Endothelial cell of umbilical vein (primary cell): ENCODE data around the gene C17orf113. TPM values are rescaled to one million over a fixed set of nuclear protein-coding genes. Genes with fewer than 3 reads are reported as not detected.

ENCODE experiments used
- BruUV-seq: library from RNA; stranded (reverse); fragments of 400-500 nt; replicated peaks from 2 replicates; lab custom pipeline; 2021; lab: Mats Ljungman, UMichigan
- CTCF ChIA-PET: fragments of 300-600, 350-600 bp; sonication (Branson Sonifier 250); formaldehyde crosslinking; loops from one replicate; lab custom pipeline; 2021; ENCODE audit warnings: antibody characterized with exemption, inconsistent platforms; lab: Charles Lee
- POLR2A ChIA-PET: fragments of 300-600, 350-600 bp; sonication (Branson Sonifier 250); formaldehyde crosslinking; loops from one replicate; lab custom pipeline; 2021; ENCODE audit warnings: antibody characterized with exemption, inconsistent platforms; lab: Charles Lee
- DNase-seq: peaks from one replicate; pipeline ENCODE4 v3.0.0-alpha.2; 2011; ENCODE audit warnings: low read depth, low spot score
- FAIRE-seq: peaks from 2 replicates; lab custom pipeline; 2011; peaks lifted over from hg19 to GRCh38; lab: Jason Lieb, UNC
- H2AFZ ChIP-seq: 2 replicates; pipeline ENCODE4 v1.6.0; 2012; ENCODE audit warnings: low read depth, low read length, control low read depth, inconsistent platforms
- H3K27ac ChIP-seq: 2 replicates; pipeline ENCODE4 v1.5.1; 2011; ENCODE audit warnings: low read depth, mild to moderate bottlenecking, control low read depth, low read length, moderate library complexity; ENCODE audit not compliant: insufficient read depth
- H3K27me3 ChIP-seq, 2 experiments: 2 replicates each; pipeline versions ENCODE4 v1.6.0 to v1.6.1; 2011; ENCODE audit warnings: low read length in 2 of 2, mixed read lengths in 1 of 2; ENCODE audit not compliant: control insufficient read depth in 2 of 2, insufficient read depth in 2 of 2
- H3K36me3 ChIP-seq, 2 experiments: 2 replicates in 1 of 2; 3 replicates in 1 of 2; pipeline ENCODE4 v1.5.1; 2011; ENCODE audit warnings: low read length in 2 of 2, mild to moderate bottlenecking in 1 of 2, moderate library complexity in 1 of 2; ENCODE audit not compliant: control insufficient read depth in 2 of 2, insufficient read depth in 2 of 2; ENCODE audit errors: extremely low read depth in 1 of 2
- H3K4me1 ChIP-seq: 3 replicates; pipeline ENCODE4 v1.5.1; 2011; ENCODE audit warnings: mild to moderate bottlenecking, low read length; ENCODE audit not compliant: control insufficient read depth, insufficient read depth; ENCODE audit errors: extremely low read depth
- H3K4me2 ChIP-seq: 2 replicates; pipeline ENCODE4 v1.6.1; 2011; ENCODE audit warnings: low read length, control low read depth, mixed read lengths; ENCODE audit not compliant: insufficient read depth
- H3K4me3 ChIP-seq, 3 experiments: fragments of 200-600 bp in 1 of 3; sonication (generic), shearing (Covaris generic) in 1 of 3; replicated peaks in 1 of 3; 2 replicates each; pipeline ENCODE4 v1.5.1; 2011 to 2016; ENCODE audit warnings: control low read depth in 3 of 3, low read length in 3 of 3, mild to moderate bottlenecking in 2 of 3, inconsistent platforms in 1 of 3, low read depth in 1 of 3, moderate library complexity in 1 of 3; ENCODE audit not compliant: insufficient read depth in 1 of 3
- H3K79me2 ChIP-seq: 2 replicates; pipeline ENCODE4 v1.6.0; 2012; ENCODE audit warnings: low read length, inconsistent platforms; ENCODE audit not compliant: control insufficient read depth, insufficient read depth
- H3K9ac ChIP-seq: replicated peaks from 2 replicates; pipeline ENCODE3; 2011; ENCODE audit warnings: low read length, control low read depth; ENCODE audit not compliant: insufficient read depth; ENCODE audit errors: extremely low read depth
- H3K9me1 ChIP-seq: replicated peaks from 3 replicates; pipeline ENCODE4 v1.6.0; 2011; ENCODE audit warnings: mild to moderate bottlenecking, low read length; ENCODE audit not compliant: control insufficient read depth, insufficient read depth; ENCODE audit errors: extremely low read depth
- H3K9me3 ChIP-seq: replicated peaks from 2 replicates; pipeline ENCODE4 v1.5.1; 2012; ENCODE audit warnings: low read length, inconsistent platforms; ENCODE audit not compliant: control insufficient read depth, insufficient read depth
- H4K20me1 ChIP-seq: replicated peaks from 2 replicates; pipeline ENCODE3; 2011; ENCODE audit warnings: mild to moderate bottlenecking, low read length; ENCODE audit not compliant: control insufficient read depth, insufficient read depth; ENCODE audit errors: extremely low read depth
- EZH2 ChIP-seq: IDR thresholded peaks from 2 replicates; pipeline ENCODE4 v1.6.1; 2012; ENCODE audit warnings: borderline replicate concordance, low read depth, mild to moderate bottlenecking, moderate library complexity, low read length, inconsistent platforms; ENCODE audit not compliant: severe bottlenecking
- FOS ChIP-seq: IDR thresholded peaks from 2 replicates; pipeline ENCODE4 v1.6.1; 2011; ENCODE audit warnings: mild to moderate bottlenecking, low read length, moderate library complexity, borderline replicate concordance; ENCODE audit not compliant: insufficient read depth
- GATA2 ChIP-seq: IDR thresholded peaks from 2 replicates; pipeline ENCODE4 v1.7.0; 2011; ENCODE audit warnings: low read depth, mild to moderate bottlenecking, moderate library complexity, mixed read lengths, low read length; ENCODE audit not compliant: insufficient read length, insufficient read depth
- JUN ChIP-seq: IDR thresholded peaks from 2 replicates; pipeline ENCODE4 v1.6.1; 2011; ENCODE audit warnings: borderline replicate concordance, low read depth; ENCODE audit not compliant: insufficient read length, insufficient read depth
- MYC ChIP-seq: IDR thresholded peaks from one replicate; pipeline ENCODE4 v1.6.1; 2011; ENCODE audit warnings: mild to moderate bottlenecking, low read depth, low read length
- POLR2A ChIP-seq: IDR thresholded peaks from 2 replicates; pipeline ENCODE4 v1.6.1; 2012; ENCODE audit warnings: low read depth, mild to moderate bottlenecking, control low read depth, low read length
- POLR2AphosphoS5 ChIP-seq: IDR thresholded peaks from 2 replicates; pipeline ENCODE4 v1.6.1; 2012; ENCODE audit warnings: low read depth, mild to moderate bottlenecking, control low read depth, low read length, moderate library complexity; ENCODE audit not compliant: insufficient read depth
- dilution Hi-C: fragments of 300-500 bp; cut with MboI; formaldehyde crosslinking; loops from one replicate; pipeline ENCODE4 v1.15.0; 2019; ENCODE audit warnings: low sequenced_read_pairs; ENCODE audit not compliant: extremely low pct_ligation_motif_present
- intact Hi-C: fragments of 100-400 bp; cut with micrococcal nuclease; formaldehyde crosslinking; loops from one replicate; pipeline ENCODE4 v1.10.0; 2022
- polyA plus RNA-seq, 4 experiments: library from polyadenylated mRNA; depleted of rRNA in 3 of 4; stranded (reverse) in 3 of 4; unstranded in 1 of 4; fragments of >200 nt; gene quantifications; 2 replicates each; pipeline versions ENCODE4 v1.2.1 to v1.2.3, GENCODE V29; 2011 to 2012; ENCODE audit warnings: missing spikeins in 1 of 4
- total RNA-seq: library from RNA; stranded (reverse); gene quantifications from 2 replicates; pipeline ENCODE4 v1.2.3, GENCODE V29; 2021
- TF ChIP-seq, protein P1 (sequence below): IDR thresholded peaks from 2 replicates; pipeline ENCODE4 v1.6.1; 2011; ENCODE audit not compliant: insufficient read depth, insufficient read length
- TF ChIP-seq, protein P2 (sequence below), 2 donors: IDR thresholded peaks; 1 replicate in 1 of 2; 2 replicates in 1 of 2; pipeline ENCODE4 v1.5.1; 2011; ENCODE audit warnings: low read length in 2 of 2, mild to moderate bottlenecking in 2 of 2, moderate library complexity in 2 of 2, control low read depth in 1 of 2, inconsistent platforms in 1 of 2, low read depth in 1 of 2; ENCODE audit not compliant: insufficient read depth in 1 of 2; ENCODE audit errors: extremely low read depth in 1 of 2

Gene C17orf113
- total and polyA plus RNA-seq, 2 donors (not counting 3 experiments of a cell fraction or from before 2014, with no cell fraction given), result 0.20 to 0.30 TPM

DNA sequence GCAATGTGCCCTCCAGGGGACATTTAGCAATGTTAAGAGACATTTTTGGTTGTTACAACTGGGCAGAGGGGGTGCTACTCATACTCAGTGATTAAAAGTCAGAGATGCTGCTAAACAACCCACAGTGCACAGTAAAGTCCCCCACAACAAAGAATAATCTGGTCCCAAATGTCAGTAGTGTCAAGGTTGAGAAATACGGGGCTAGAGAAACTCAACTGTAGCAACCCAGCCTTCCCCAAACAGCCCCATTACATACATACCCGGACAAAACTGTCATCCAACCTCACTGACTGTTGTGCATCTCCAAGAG, 53.6 kb downstream of the C17orf113 start:
- no peak for TF ChIP-seq FOS
- TF ChIP-seq JUN, result no peak
- TF ChIP-seq, protein P1, sequence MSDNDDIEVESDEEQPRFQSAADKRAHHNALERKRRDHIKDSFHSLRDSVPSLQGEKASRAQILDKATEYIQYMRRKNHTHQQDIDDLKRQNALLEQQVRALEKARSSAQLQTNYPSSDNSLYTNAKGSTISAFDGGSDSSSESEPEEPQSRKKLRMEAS, result no peak
- TF ChIP-seq EZH2, result no peak
- no peak for TF ChIP-seq GATA2
- DNase-seq, result no peak
- no peaks in the 10 kb centered on the region for H3K9me3 ChIP-seq
- no peak overlapping the region for H3K4me3 ChIP-seq
- peaks cover 26 to 52% of the 10 kb centered on the region in 2 experiments for H3K36me3 ChIP-seq
- intact Hi-C loops, result no loop called here
- no peaks in the 10 kb centered on the region for H3K9me1 ChIP-seq
- H3K4me1 ChIP-seq, result no peaks in the 10 kb centered on the region
- H4K20me1 ChIP-seq, result no peaks in the 10 kb centered on the region
- dilution Hi-C loops, result no loop called here
- H3K4me2 ChIP-seq, result no peak overlapping the region
- H3K79me2 ChIP-seq, result peaks cover 14% of the 10 kb centered on the region
- H2AFZ ChIP-seq, result no peak overlapping the region
- ChIA-PET CTCF (interaction anchor here (1.2 to 1.6 kb wide), 2 partner anchors 21 to 22 kb away, joined by 3 to 4 read pairs; no protein-coding TSS in a partner anchor), POLR2A (no interaction called here)
- H3K27me3 ChIP-seq, result no peaks in the 10 kb centered on the region
- no peak overlapping the region for H3K9ac ChIP-seq
- no TSS peak for BruUV-seq
- no peak for FAIRE-seq
- H3K27ac ChIP-seq, result no peak overlapping the region

DNA sequence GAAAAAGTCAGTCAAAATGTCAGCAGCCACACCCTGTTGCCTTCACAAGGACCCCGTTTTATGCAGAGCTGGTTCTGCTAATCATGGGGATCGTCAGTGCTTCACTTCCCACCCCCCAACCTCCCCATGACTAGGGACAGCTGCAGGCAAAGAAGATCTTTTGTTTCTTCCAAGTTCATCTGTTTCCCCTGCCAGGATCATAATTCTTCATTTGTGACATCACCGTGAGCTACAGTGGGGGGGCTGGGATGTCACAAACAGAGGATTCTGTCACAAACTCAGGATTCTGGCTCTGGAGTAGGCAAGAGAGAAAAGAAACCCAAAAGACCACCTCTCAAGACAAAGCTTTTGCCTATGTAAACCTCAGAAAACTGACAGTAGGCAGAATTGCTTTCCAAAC, 57.8 kb downstream of the C17orf113 start:
- H3K27ac ChIP-seq, result no peak overlapping the region

More for the DNA sequence above, 57.8 kb downstream of the C17orf113 start:
- Histone ChIP-seq H3K4me3 (no peak overlapping the region), H3K4me1 (no peaks in the 10 kb centered on the region), H2AFZ (no peak overlapping the region), H3K9me1 (no peaks in the 10 kb centered on the region), H3K27me3 (no peaks in the 10 kb centered on the region), H4K20me1 (no peaks in the 10 kb centered on the region), H3K9ac (no peak overlapping the region), H3K79me2 (no peaks in the 10 kb centered on the region), H3K9me3 (no peaks in the 10 kb centered on the region), H3K4me2 (no peak overlapping the region), H3K36me3 (peaks cover 28 to 54% of the 10 kb centered on the region in 2 experiments)
- BruUV-seq, result no TSS peak
- CTCF ChIA-PET, result no interaction called here
- intact Hi-C loops, result no loop called here
- dilution Hi-C loops, result no loop called here
- FAIRE-seq (no peak), DNase-seq (no peak)
- TF ChIP-seq, protein P1, result no peak
- no peak for TF ChIP-seq EZH2
- no peak for TF ChIP-seq FOS
- no peak for TF ChIP-seq MYC
- TF ChIP-seq, protein P2, sequence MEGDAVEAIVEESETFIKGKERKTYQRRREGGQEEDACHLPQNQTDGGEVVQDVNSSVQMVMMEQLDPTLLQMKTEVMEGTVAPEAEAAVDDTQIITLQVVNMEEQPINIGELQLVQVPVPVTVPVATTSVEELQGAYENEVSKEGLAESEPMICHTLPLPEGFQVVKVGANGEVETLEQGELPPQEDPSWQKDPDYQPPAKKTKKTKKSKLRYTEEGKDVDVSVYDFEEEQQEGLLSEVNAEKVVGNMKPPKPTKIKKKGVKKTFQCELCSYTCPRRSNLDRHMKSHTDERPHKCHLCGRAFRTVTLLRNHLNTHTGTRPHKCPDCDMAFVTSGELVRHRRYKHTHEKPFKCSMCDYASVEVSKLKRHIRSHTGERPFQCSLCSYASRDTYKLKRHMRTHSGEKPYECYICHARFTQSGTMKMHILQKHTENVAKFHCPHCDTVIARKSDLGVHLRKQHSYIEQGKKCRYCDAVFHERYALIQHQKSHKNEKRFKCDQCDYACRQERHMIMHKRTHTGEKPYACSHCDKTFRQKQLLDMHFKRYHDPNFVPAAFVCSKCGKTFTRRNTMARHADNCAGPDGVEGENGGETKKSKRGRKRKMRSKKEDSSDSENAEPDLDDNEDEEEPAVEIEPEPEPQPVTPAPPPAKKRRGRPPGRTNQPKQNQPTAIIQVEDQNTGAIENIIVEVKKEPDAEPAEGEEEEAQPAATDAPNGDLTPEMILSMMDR (IDR thresholded peaks at IDR 0.05; ENCODE audit: extremely low read depth in 1 of 2, insufficient read depth in 1 of 2, low read depth in 1 of 2, low read length in 2 of 2), result no peak
- no peak for TF ChIP-seq POLR2A
- TF ChIP-seq JUN, result no peak
- no peak for TF ChIP-seq GATA2
- TF ChIP-seq POLR2AphosphoS5, result no peak
- POLR2A ChIA-PET, result no interaction called here
